HT-29 (cell line): ENCODE data around the gene IYD. TPM values are rescaled to one million over a fixed set of nuclear protein-coding genes. Genes with fewer than 3 reads are reported as not detected.
"Not testable (repeated sequence)": the region's sequence is repeated elsewhere in the genome, so short reads cannot be mapped to it uniquely, and the experiment has no call there.

Source experiments
- DNase-seq: peaks from one replicate; pipeline ENCODE4 v3.0.0-alpha.2; 2015; ENCODE audit warnings: low spot score
- total RNA-seq: library from RNA; depleted of rRNA; stranded (reverse); fragments of >200 nt; shearing (Covaris generic); gene quantifications from 2 replicates; pipeline ENCODE4 v1.2.3, GENCODE V29; 2014

Gene IYD
- total RNA-seq, 1 experiment from 2014 or later = 0.31 TPM

DNA sequence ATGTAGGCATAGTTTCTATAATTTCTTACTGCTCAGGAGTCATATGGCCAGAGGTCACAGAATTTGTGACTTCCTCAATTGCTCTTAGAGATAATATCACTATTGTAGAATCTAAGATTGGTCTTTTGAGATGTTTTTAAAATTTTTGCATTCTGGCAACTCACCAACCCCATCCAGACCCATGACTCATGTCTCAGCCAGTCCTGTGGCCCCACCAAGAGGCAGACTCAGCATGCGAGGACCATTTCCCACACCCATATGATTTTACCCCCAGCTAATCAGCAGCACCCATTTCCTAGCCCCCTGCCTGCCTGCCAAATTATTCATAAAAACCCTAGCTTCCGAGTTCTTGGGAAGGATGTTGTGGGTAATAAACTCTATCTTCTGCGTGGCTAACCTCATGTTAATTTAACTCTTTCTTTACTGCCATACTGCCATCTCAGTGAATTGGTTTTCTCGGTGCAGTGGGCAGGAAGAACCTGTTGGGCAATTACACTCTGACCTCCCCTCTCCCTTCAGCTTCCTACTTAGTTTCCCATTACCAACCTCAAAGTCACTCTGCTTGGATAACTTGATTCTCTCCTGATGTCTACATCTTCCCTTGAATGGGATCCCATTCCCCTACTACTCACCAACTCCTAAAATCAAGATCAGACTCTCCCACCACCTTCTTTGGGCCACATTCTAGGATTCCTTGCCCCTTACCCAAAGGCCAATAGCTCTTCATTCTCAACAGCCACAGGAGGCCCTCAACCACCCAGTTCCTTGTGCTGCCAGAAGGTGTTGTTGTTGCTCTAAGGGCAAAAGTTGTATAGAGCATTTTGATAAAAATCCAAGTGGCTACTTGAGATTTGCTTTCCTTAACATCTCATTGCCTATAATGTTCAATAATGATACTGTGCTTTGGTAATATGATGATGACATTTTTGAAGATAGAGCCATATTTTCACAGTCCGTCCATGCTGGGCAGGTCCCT, 16.2 kb upstream of the IYD start:
- no peak for DNase-seq

DNA sequence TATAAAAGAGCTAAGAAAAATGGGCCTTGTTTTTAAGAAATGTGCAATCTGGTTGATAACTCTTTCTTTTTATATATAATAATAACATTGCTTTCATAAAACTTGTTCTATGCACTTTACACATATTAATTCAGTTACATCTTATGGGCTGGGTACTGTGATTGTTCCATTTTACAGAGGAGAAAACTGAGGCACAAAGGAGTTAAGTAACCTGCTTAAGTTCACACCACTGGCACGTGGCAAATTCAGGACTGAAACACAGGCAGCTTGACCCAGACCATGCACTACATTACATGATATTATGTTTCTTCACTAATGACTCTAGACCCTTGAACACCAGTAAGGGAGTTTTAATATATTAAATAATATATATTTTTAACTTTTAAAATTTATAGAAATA, 15.4 kb upstream of the IYD start:
- no peak for DNase-seq

DNA sequence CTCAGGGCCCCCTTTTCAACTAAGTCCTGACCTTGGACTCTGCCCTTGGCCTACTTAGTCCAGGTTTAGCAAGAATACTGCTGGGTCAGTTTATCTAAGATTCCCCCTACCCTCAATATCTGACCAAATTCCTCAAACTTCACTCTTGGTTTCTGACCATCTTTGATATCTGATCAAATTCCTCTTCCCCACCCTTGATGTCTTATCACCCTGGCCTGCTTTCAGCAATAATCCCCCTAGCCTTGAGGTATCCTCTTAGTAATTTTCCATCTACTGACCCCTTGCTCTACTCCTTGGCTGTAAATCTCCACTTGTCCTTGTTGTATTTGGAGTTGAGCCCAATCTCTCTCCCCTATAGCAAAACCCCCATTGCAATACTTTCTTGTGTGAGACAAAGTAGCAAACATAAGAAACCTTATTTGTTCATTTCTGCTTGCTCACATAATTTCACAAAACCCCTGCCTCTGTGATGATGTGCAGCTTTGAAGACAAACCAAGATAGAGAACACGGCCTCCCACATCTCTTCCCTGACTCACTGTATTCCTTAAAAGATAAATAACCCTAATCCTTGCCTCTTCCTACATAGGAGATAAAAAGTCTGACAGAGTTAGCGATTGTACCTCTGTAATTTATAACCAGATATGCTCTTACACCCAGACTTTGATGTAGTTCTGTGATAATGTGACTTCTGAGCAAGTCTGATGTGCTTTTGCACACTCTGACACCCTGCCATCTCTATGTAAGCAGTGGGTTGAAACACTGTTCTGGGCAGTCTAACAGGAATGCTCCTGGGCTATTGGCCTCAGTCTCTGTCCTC, 13.8 kb upstream of the IYD start:
- no peak for DNase-seq

DNA sequence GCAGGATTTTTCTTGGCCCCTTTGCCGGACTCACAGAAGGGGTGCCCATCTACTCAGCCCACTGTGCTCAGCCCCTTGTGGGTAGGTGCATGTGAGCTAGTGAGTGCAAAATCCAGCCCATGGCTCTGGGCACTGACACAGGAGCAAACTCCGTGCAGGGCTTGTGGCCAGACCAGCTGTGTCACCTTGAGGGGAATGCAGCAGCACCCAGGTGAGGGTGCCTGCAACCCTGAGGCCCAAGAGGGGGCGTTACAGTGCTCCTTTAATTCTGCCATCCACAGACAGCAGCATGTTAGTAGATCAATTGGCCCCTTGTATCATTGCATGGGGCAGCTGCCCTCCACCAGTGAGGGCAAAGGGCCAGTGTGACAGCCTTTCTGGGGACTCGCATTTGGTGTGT, 12.9 kb upstream of the IYD start:
- DNase-seq = no peak

DNA sequence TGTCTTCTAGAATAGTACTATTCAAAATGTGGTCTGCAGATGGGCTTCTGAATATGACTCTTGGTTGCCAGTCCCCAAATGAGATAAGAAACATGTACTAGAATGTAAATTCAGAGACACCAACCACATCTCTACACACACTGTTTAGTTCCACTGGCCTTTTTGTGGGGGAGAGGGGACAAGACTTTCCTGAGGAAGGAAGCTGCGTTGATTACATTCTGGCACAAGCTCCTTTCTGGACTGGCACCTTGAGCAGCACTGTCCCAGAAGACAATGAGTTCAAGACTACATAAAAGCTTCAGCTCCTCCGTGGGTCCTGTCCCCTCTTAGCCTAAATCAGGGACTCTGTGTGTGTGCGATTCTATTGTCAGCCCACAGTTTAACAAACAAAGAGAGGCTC, 6.9 kb upstream of the IYD start:
- DNase-seq = no peak

DNA sequence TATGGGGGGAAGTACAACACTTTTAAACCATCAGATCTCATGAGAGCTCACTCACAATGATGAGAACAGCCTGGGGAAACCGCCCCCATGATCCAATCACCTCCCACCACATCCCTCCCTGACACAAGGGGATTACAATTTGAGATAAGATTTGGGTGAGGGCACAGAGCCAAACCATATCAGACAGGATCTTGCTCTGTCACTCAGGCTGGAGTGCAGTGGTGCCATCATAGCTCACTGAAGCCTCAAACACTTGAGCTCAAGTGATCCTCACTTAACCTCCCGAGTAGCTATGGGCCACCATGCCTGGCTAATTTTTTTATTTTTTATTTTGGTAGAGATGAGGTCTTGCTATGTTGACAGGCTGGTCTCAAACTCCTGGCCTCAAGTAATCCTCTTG, 5.1 kb upstream of the IYD start:
- no peak for DNase-seq

DNA sequence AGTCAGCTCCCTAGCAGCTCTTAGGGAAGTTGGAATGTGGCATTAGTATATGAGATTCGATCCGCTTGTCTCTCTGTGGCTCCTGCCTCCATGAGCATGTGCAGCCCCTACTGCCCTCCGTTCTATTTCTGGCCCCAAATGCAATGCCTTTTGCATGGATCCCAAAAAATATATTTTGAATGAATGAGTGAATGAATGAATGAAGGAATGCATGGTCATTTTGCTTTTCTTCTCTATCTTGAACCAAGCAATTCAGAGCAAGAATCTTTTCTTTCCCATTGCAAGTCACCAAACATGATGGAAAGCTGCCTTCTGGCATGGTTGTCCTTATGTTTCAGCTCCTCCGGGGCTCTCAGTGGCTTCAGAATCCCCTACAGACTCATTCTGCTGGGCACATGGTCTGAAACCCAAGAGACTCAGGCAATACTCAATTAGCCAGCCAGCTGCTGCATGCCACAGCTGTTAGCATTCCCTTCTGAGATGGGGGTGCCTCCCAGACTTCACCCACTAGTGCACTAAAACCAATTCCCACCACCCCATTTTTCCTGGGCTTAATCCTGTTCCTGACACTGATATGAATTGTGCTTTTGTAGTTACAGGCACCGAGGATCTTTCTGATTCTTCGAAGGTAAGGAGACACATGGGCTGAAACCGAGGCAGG, 2.6 kb upstream of the IYD start:
- no peak for DNase-seq

DNA sequence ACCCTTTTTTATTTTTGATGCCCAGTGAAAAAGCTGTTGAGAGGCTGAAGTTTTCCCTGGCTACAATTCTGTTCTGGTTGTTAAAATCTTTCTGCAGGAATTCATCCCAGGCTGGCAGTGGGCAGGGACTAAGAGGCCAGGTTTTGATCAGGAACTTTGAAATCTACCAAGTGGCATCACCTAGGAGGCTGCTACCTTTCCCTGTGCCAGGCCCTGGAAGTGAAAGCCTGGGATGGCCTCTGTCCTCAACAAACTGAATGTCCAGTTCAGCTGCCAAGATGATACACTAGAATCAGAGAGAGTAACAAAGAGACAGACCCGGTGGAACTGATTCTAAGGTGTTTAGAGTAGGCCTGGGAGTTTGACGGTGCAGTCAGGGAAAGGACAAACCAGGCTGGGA, 596 bp downstream of the IYD start:
- no peak for DNase-seq

DNA sequence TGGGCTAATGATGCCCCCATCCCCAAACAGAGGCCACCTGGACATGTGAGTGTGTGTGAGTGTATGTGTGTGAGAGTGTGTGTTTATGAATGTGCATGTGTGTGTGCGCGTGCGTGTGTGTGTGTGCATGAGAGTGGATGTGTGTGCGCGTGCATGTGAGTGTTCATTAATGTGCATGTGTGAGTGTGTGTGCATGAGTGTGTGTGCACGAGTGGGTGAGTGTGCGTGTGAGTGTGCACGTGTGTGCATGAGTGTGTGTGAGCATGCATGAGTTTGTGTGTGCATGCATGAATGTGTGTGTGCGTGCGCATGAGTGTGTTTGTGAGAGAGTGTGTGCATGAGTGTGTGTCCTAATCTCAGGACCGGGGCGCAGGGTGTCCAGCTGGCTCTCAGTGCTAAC, 1.3 kb downstream of the IYD start:
- no peak for DNase-seq

DNA sequence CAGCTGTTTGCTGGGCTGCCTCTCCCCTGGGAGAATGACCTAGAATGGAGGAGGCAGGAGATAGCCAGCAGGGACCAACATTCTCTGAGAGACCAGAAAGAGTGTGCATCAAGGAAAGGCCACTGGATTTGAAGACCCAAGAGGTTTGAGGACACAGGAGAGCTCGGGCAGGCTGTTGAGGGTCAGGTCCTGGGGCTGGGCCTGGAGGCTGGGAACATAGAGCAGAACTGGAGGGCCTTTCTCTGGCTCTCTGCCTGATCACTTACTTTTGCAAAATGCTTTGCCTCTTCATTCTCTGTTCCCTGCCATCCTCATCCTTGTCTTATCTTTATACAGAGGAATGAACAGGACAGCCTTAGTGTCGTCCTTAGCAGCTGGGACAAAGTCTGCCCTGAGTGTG, 2.5 kb downstream of the IYD start:
- no peak for DNase-seq

DNA sequence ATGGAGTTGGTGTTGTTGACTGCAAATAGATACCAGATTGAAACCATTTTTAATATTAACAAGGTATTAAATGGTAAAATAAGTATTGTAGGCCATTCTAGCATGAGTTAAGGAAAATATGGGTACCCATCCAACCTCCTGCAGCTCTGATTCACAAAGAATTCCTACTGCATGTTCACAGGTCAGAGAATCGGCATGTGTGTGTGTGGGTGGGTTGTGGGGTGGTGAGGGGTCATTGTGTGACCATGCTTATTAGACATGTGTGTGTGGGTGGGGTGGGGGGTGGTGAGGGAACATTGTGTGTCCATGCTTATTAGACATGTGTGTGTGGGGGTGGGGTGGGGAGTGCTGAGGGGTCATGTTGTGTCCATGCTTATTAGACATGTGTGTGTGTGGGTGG, 3.2 kb downstream of the IYD start:
- no peak for DNase-seq

DNA sequence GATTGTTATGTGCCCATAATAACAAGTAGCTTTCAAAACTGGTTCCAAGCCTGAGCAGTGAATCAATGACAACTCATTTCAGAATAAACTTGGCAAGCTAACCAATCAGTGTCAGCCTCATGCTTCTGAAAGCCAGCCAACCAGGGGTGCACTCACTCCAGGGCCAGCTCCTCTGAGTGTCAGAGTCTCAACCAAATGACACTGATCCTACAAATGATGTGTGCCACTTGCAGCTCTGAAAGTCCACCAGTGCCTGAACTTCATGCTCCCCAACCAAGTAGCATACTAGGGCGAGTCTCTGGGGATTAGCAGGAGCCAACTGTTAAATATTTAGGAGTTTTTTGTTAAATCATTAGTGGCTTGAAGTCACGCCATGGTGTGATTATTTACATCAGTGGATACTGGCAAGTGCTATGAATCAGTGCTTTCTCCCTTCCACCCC, 4.5 kb downstream of the IYD start:
- no peak for DNase-seq

DNA sequence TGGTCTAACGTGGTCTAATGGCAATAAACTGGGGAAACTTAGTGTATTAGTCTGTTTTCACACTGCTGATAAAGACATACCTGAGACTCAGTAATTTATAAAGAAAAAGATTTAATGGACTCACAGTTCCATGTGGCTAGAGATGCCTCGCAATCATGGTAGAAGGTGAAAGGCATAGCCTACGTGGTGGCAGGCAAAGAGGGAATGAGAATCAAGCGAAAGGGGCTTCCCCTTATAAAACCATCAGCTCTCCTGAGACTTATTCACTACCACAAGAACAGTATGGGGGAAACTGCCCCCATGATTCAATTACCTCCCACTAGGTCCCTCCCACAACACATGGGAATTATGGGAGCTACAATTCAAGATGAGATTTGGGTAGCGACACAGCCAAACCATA, 5.5 kb downstream of the IYD start:
- DNase-seq = not testable (repeated sequence)

DNA sequence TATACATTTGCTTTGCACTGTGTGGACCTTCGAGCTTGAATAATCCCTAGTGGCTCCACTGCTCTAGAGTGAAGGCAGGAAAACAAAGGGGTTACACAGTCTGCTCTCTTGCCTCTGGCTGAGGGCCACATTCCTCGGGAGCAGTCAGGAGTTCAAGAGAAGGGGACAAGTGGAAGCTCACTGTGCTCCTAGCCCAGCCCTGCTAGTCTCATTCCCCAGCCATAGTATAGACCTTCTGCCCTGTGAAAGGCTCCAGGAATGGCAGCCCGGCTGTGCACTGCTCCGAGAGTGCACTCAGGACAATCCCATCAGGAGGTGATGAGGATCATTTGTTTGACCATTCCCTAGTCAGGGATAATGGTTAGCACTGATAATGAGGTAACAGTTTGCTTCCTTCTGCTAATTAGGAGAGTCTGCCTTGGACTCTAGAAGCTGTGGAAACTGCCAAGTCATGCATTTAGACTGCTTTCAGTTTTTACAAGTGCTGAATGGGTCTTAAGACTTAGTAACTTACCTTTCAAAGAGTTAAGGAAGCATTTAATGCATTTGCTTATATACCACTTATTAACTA, 8.5 kb downstream of the IYD start:
- DNase-seq = no peak

DNA sequence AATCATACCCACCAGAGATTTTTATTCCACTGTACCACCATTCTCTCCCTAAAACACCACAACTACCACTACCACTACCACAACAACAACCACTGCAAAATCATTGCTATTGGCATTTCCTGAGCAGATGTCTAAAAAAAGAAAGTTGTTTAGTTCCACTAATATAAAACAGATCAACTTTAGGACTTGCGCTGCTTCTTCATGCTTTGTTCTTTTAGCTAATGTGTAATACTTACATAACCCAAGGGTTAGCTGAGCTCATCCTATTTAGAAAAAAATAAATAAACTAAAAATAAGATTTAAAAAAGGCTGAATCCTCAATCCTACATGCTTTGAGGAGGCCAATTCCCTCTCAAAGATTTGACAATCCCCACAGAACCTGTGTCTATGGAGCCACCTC, 11.4 kb downstream of the IYD start:
- DNase-seq = no peak

DNA sequence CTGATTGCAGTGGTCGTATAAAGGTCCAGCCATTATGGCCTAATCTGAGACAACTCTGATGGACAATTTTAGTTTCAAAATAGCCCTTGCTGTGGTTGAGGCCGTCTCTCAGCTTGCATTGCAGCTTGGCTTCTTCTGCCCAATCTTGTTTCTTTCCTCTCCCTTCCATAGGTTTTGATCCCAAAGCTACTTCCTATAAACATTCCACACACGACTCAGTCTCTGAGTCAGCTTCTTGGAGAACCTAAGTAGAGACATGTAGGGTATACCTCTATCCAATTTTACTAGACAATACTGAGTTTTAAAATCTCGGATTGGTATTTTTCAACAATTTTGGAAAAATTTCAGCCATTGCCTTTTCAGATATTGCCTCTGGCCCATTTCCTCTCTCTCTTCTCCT, 13.4 kb downstream of the IYD start:
- DNase-seq = no peak

DNA sequence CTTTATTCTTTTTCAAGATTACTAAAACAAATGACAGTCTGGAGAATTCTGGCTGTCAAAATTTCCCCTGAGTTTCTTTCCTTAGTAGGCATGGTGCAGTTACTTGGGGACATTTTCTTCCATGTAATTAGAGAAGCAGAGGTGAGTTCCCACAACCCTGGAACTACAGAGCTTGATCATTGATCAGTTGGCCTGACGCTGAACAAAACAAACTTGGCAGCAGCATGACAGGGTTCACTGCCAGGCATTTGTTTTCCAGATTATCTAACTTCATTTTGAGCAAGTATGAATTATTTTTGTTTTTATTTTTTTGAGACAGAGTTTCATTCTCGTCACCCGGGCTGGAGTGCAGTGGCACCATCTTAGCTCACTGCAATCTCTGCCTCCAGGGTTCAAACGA, 22.6 kb downstream of the IYD start:
- no peak for DNase-seq

DNA sequence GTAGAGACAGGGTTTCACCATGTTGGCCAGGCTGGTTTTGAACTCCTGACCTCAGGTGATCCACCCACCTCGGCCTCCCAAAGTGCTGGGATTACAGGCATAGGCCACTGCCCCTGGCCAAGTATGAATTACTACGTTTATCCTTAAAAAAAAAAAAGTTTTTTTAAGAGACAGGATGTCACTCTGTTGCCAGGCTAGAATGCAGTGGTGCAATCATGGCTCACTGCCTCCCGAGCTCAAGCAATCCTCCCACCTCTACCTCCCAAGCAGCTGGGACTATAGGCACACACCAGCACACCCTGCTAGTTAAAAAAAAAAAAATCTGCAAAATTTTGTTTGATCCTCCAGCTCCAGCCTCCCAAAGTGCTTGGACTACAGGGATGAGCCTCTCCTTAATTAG, 23.1 kb downstream of the IYD start:
- no peak for DNase-seq

DNA sequence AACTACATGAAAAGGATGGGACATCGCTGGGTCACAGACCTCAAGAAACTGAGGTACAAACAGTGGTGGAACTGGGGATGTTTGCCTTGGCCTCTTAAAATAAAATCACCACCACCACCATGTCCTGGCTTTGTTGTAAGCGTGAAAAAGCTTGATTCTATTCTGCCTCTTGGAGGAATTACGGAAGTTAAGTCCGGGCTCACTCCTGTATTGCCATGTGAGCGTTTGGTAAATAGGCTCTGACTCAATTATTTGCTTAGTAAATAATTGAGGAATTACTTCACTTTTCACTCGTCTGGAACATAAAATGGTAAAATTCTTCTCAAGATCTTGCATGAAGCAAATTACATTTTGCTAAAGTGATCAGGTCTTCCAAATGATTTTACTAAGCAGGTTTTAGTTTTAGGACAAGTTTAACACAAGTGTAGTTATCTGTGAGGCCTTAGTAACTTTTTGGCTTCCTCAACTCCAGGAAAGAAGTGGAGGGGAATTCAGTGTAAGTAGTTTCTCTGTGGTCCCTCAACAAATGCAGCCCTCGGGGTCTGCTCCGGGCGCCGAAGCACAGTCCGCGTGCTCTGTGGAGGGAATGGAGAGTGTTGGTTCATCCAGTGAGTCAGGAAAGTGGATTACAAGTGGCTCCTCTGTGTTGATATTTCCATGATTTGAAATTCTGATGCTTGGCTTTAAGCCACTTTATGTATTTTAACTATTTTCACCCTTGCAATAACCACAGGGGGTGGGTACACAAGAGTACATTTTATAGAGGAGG, 23.8 kb downstream of the IYD start:
- DNase-seq = no peak

DNA sequence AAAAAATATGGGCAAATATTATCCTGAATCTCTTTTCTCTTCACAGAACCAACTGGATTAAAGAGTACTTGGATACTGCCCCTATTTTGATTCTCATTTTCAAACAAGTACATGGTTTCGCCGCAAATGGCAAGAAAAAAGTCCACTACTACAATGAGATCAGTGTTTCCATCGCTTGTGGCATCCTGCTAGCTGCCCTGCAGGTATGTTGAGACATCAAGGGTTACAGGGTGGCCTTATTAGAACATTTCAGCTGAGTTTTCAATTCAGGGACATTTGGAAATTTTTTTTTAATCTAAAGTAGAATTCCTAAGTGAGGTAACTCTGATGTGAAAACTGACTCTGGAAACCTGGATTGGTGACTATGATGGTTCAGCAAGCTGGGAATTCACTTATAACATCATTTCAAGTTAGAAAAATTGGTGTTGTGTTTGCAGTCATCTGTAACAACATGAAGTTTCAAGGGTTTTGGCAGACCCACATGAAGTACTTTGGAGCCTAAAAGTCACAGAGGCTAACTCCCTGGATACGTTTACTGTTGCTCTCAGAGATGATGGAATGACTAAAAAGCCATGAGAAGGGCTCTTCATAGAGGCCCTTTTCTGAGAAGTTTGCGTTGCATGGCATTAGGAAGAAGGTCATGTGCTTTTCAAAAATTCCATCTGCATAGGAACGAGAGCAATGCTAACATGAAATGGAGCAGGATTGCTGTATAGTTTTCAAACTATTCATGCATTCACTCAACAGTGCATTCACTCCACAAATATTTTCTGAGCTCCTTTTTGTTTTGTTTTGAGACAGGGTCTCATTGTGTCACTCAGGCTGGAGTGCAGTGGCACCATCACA, 25.5 kb downstream of the IYD start:
- no peak for DNase-seq
